ENCODE measurements around the gene ZFP36. TPM values are rescaled to one million over a fixed set of nuclear protein-coding genes. Genes with fewer than 3 reads are reported as not detected.

The ZFP36 gene
- total RNA-seq, 1 experiment from 2014 or later = 17.3 TPM

DNA sequence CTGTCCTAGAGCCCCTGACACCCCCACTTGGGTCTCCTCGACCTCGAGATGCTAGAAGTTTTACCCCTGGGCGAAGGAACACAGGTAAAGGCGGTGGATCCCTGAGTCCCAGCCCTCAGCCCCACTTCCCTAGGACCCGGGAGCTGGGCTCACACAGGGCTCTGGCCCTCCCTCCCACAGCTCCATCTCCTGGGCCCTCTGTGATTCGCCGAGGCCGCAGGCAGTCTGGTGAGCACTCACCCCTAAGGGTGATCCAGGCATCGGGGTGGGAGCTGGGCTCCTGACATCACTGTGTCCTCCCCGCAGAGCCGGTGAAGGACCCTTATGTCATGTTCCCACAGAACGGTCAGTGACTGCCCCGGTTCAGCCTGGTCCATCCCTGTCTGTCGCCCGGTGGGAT is 14.1 kb downstream of the ZFP36 start:
- no peak for TF ChIP-seq KAT7 (CRISPR knock-in tag; IDR thresholded peaks at IDR 0.05; ENCODE audit: borderline replicate concordance)
- no peak for TF ChIP-seq MAX (CRISPR knock-in tag; IDR thresholded peaks at IDR 0.05)
- no peak for TF ChIP-seq IRF2 (CRISPR knock-in tag; IDR thresholded peaks at IDR 0.05; ENCODE audit: borderline replicate concordance, low read depth)
- no peak for TF ChIP-seq TEAD4 (CRISPR knock-in tag; IDR thresholded peaks at IDR 0.05)
- TF ChIP-seq GRHL2 (CRISPR knock-in tag; IDR thresholded peaks at IDR 0.05; ENCODE audit: insufficient replicate concordance, severe bottlenecking) = no peak
- TF ChIP-seq NR1H2 (CRISPR knock-in tag; IDR thresholded peaks at IDR 0.05) = no peak
- no peak for TF ChIP-seq NFE2L1 (CRISPR knock-in tag; IDR thresholded peaks at IDR 0.05)
- no peak for TF ChIP-seq IRF1 (CRISPR knock-in tag; IDR thresholded peaks at IDR 0.05)
- TF ChIP-seq SMAD3 (CRISPR knock-in tag; IDR thresholded peaks at IDR 0.05; ENCODE audit: borderline replicate concordance) = no peak
- no peak for TF ChIP-seq TEAD1 (CRISPR knock-in tag; IDR thresholded peaks at IDR 0.05)
- TF ChIP-seq CTCF (IDR thresholded peaks at IDR 0.05) = no peak
- TF ChIP-seq HMGA2 (CRISPR knock-in tag; IDR thresholded peaks at IDR 0.05) = no peak
- TF ChIP-seq, protein P1, sequence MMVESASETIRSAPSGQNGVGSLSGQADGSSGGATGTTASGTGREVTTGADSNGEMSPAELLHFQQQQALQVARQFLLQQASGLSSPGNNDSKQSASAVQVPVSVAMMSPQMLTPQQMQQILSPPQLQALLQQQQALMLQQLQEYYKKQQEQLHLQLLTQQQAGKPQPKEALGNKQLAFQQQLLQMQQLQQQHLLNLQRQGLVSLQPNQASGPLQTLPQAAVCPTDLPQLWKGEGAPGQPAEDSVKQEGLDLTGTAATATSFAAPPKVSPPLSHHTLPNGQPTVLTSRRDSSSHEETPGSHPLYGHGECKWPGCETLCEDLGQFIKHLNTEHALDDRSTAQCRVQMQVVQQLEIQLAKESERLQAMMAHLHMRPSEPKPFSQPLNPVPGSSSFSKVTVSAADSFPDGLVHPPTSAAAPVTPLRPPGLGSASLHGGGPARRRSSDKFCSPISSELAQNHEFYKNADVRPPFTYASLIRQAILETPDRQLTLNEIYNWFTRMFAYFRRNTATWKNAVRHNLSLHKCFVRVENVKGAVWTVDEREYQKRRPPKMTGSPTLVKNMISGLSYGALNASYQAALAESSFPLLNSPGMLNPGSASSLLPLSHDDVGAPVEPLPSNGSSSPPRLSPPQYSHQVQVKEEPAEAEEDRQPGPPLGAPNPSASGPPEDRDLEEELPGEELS (CRISPR knock-in tag; IDR thresholded peaks at IDR 0.05) = no peak
- TF ChIP-seq, protein P2, sequence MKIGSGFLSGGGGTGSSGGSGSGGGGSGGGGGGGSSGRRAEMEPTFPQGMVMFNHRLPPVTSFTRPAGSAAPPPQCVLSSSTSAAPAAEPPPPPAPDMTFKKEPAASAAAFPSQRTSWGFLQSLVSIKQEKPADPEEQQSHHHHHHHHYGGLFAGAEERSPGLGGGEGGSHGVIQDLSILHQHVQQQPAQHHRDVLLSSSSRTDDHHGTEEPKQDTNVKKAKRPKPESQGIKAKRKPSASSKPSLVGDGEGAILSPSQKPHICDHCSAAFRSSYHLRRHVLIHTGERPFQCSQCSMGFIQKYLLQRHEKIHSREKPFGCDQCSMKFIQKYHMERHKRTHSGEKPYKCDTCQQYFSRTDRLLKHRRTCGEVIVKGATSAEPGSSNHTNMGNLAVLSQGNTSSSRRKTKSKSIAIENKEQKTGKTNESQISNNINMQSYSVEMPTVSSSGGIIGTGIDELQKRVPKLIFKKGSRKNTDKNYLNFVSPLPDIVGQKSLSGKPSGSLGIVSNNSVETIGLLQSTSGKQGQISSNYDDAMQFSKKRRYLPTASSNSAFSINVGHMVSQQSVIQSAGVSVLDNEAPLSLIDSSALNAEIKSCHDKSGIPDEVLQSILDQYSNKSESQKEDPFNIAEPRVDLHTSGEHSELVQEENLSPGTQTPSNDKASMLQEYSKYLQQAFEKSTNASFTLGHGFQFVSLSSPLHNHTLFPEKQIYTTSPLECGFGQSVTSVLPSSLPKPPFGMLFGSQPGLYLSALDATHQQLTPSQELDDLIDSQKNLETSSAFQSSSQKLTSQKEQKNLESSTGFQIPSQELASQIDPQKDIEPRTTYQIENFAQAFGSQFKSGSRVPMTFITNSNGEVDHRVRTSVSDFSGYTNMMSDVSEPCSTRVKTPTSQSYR (CRISPR knock-in tag; IDR thresholded peaks at IDR 0.05) = no peak
- TF ChIP-seq E2F4 (CRISPR knock-in tag; IDR thresholded peaks at IDR 0.05; ENCODE audit: borderline replicate concordance, low read depth) = no peak
- POLR2A ChIA-PET = interaction anchor here (1.7 to 2.1 kb wide), 2 partner anchors 15 to 20 kb away, joined by 4 to 8 read pairs; partner anchors contain the start of gene RPS16
- Mint-ChIP-seq H3K9me3 (no peaks in the 10 kb centered on the region), H3K4me1 (no peaks in the 10 kb centered on the region; the same call in 1 of the 2 replicates), H3K36me3 (peaks cover 40% of the 10 kb centered on the region), H3K27me3 (ENCODE audit: low read depth) (no peaks in the 10 kb centered on the region), H3K4me3 (no peak overlapping the region), H3K27ac (no peak overlapping the region)
- CTCF ChIA-PET = interaction anchor here (1.3 to 2.1 kb wide), 2 partner anchors 23 to 53 kb away, joined by 5 to 7 read pairs; no protein-coding TSS in a partner anchor
- no peak for DNase-seq (ENCODE audit: low spot score)
- ATAC-seq = no peak

DNA sequence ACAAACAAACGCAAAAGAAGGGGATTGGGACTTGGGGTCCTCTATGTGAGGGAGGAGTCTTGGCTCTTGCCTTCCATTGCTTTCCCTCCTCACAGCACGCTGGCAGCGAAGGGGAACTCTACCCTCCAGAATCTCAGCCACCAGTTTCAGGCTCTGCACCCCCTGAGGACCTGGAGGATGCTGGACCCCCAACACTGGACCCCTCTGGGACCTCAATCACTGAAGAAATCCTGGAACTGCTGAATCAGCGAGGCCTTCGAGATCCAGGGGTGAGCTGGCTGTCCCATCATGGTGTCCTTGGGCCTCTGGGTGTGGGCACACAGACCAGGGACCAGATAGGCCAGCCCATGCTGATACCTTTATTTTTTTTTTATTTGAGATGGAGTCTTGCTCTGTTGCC is 15.4 kb downstream of the ZFP36 start:
- Mint-ChIP-seq H3K27me3 (ENCODE audit: low read depth) (no peaks in the 10 kb centered on the region), H3K36me3 (peaks cover 40% of the 10 kb centered on the region), H3K4me3 (no peak overlapping the region), H3K9me3 (no peaks in the 10 kb centered on the region), H3K27ac (no peak overlapping the region), H3K4me1 (0 out of 2 replicates have a peak, but pooled peaks cover 4% of the 10 kb centered on the region)
- ChIA-PET POLR2A (interaction anchor here (1.7 kb wide), 1 partner anchor 14 kb away, joined by 8 read pairs; the partner anchor contains the start of gene RPS16), CTCF (interaction anchor here (1.3 kb wide), 1 partner anchor 52 kb away, joined by 7 read pairs; no protein-coding TSS in a partner anchor)
- DNase-seq (ENCODE audit: low spot score) = no peak
- ATAC-seq = no peak
- TF ChIP-seq ERG (CRISPR knock-in tag; IDR thresholded peaks at IDR 0.05) (no peak), ZNF512 (CRISPR knock-in tag; IDR thresholded peaks at IDR 0.05; ENCODE audit: borderline replicate concordance) (no peak), RORB (CRISPR knock-in tag; IDR thresholded peaks at IDR 0.05) (no peak)
- TF ChIP-seq, protein P3, sequence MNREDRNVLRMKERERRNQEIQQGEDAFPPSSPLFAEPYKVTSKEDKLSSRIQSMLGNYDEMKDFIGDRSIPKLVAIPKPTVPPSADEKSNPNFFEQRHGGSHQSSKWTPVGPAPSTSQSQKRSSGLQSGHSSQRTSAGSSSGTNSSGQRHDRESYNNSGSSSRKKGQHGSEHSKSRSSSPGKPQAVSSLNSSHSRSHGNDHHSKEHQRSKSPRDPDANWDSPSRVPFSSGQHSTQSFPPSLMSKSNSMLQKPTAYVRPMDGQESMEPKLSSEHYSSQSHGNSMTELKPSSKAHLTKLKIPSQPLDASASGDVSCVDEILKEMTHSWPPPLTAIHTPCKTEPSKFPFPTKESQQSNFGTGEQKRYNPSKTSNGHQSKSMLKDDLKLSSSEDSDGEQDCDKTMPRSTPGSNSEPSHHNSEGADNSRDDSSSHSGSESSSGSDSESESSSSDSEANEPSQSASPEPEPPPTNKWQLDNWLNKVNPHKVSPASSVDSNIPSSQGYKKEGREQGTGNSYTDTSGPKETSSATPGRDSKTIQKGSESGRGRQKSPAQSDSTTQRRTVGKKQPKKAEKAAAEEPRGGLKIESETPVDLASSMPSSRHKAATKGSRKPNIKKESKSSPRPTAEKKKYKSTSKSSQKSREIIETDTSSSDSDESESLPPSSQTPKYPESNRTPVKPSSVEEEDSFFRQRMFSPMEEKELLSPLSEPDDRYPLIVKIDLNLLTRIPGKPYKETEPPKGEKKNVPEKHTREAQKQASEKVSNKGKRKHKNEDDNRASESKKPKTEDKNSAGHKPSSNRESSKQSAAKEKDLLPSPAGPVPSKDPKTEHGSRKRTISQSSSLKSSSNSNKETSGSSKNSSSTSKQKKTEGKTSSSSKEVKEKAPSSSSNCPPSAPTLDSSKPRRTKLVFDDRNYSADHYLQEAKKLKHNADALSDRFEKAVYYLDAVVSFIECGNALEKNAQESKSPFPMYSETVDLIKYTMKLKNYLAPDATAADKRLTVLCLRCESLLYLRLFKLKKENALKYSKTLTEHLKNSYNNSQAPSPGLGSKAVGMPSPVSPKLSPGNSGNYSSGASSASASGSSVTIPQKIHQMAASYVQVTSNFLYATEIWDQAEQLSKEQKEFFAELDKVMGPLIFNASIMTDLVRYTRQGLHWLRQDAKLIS (CRISPR knock-in tag; IDR thresholded peaks at IDR 0.05; ENCODE audit: borderline replicate concordance) = no peak
